H1 (cell line): Measurements from ENCODE around the gene SRRM4. TPM values are rescaled to one million over a fixed set of nuclear protein-coding genes. Genes with fewer than 3 reads are reported as not detected.

Experiments
- CTCF ChIA-PET: fragments of 300-600 bp; sonication (Branson Sonifier 250); formaldehyde crosslinking; loops from one replicate; lab custom pipeline; 2021; ENCODE audit not compliant: partially characterized antibody; lab: Charles Lee
- POLR2A ChIA-PET: fragments of 300-600 bp; sonication (Branson Sonifier 250); formaldehyde crosslinking; loops from one replicate; lab custom pipeline; 2021; ENCODE audit warnings: inconsistent platforms; ENCODE audit not compliant: partially characterized antibody; lab: Charles Lee
- DNase-seq, 2 experiments: peaks; one replicate each; pipeline versions ENCODE4 v3.0.0 to v3.0.0-alpha.2; 2010 to 2022; ENCODE audit warnings: low spot score in 2 of 2, low read depth in 1 of 2, mixed read lengths in 1 of 2
- FAIRE-seq: peaks from 2 replicates; lab custom pipeline; 2011; peaks lifted over from hg19 to GRCh38; lab: Jason Lieb, UNC
- H2AFZ ChIP-seq: 2 replicates; pipeline ENCODE4 v1.8.1; 2012; ENCODE audit warnings: low read length, inconsistent platforms
- H2AK5ac ChIP-seq: 2 replicates; pipeline ENCODE4 v1.6.1; 2013; ENCODE audit warnings: low read depth, low read length
- H2BK120ac ChIP-seq: replicated peaks from 2 replicates; pipeline ENCODE3; 2013; ENCODE audit warnings: low read depth, low read length, inconsistent platforms
- H2BK12ac ChIP-seq: 2 replicates; pipeline ENCODE4 v1.6.1; 2013; ENCODE audit warnings: low read depth, low read length
- H2BK15ac ChIP-seq: 2 replicates; pipeline ENCODE4 v1.6.1; 2013; ENCODE audit warnings: low read length
- H2BK20ac ChIP-seq: 2 replicates; pipeline ENCODE4 v1.6.1; 2013; ENCODE audit warnings: low read length
- H2BK5ac ChIP-seq: 2 replicates; pipeline ENCODE4 v1.6.1; 2013; ENCODE audit warnings: low read depth, low read length
- H3K14ac ChIP-seq: 2 replicates; pipeline ENCODE4 v1.6.1; 2013; ENCODE audit warnings: inconsistent platforms; ENCODE audit not compliant: insufficient read length
- H3K18ac ChIP-seq: 2 replicates; pipeline ENCODE4 v1.6.1; 2013; ENCODE audit warnings: low read length; ENCODE audit errors: extremely low read depth
- H3K23ac ChIP-seq: 2 replicates; pipeline ENCODE4 v1.6.1; 2013; ENCODE audit warnings: inconsistent platforms; ENCODE audit not compliant: insufficient read length
- H3K23me2 ChIP-seq: 2 replicates; pipeline ENCODE4 v1.6.1; 2013; ENCODE audit warnings: low read depth, low read length
- H3K27ac ChIP-seq: 2 replicates; pipeline ENCODE4 v1.6.1; 2011; ENCODE audit warnings: low read depth, low read length, inconsistent platforms
- H3K27me3 ChIP-seq, 4 experiments: replicated peaks in 1 of 4; 1 replicate in 1 of 4; 2 replicates in 3 of 4; pipeline versions ENCODE4 v1.6.1 to v1.8.1; 2011 to 2013; ENCODE audit warnings: low read length in 3 of 4, mild to moderate bottlenecking in 3 of 4, inconsistent platforms in 2 of 4, mixed read lengths in 2 of 4, moderate library complexity in 1 of 4; ENCODE audit not compliant: control insufficient read depth in 3 of 4, insufficient read depth in 3 of 4; ENCODE audit errors: extremely low read depth in 1 of 4
- H3K36me3 ChIP-seq, 4 experiments: 2 replicates each; pipeline versions ENCODE4 v1.6.1 to v1.8.1; 2011 to 2013; ENCODE audit warnings: mild to moderate bottlenecking in 4 of 4, low read length in 3 of 4, moderate library complexity in 2 of 4, control low read depth in 1 of 4, inconsistent platforms in 1 of 4; ENCODE audit not compliant: insufficient read depth in 4 of 4, control insufficient read depth in 2 of 4
- H3K4ac ChIP-seq: replicated peaks from 2 replicates; pipeline ENCODE3; 2013; ENCODE audit warnings: low read length, low read depth, mixed read lengths, inconsistent platforms; ENCODE audit not compliant: insufficient read length
- H3K4me1 ChIP-seq, 4 experiments: replicated peaks in 1 of 4; 1 replicate in 1 of 4; 2 replicates in 3 of 4; pipeline versions ENCODE4 v1.6.1 to v1.8.1; 2011 to 2013; ENCODE audit warnings: low read length in 3 of 4, inconsistent platforms in 2 of 4, mixed read lengths in 1 of 4; ENCODE audit not compliant: insufficient read depth in 4 of 4, control insufficient read depth in 3 of 4
- H3K4me2 ChIP-seq, 2 experiments: 2 replicates each; pipeline versions ENCODE4 v1.6.1 to v1.8.1; 2011 to 2013; ENCODE audit warnings: low read depth in 2 of 2, low read length in 2 of 2, control low read depth in 1 of 2, inconsistent platforms in 1 of 2, mild to moderate bottlenecking in 1 of 2; ENCODE audit not compliant: insufficient read depth in 1 of 2
- H3K4me3 ChIP-seq, 4 experiments: fragments of 200-600, 300-600 bp in 1 of 4; sonication (generic), shearing (Covaris generic), sonication (Bioruptor Twin) in 1 of 4; 2 replicates each; pipeline versions ENCODE4 v1.5.1 to v1.8.1; 2011 to 2016; ENCODE audit warnings: low read length in 4 of 4, low read depth in 3 of 4, control low read depth in 2 of 4, inconsistent platforms in 2 of 4, mild to moderate bottlenecking in 2 of 4, mixed read lengths in 1 of 4, moderate library complexity in 1 of 4; ENCODE audit not compliant: insufficient read depth in 2 of 4; ENCODE audit errors: extremely low read depth in 1 of 4
- H3K56ac ChIP-seq: replicated peaks from 2 replicates; pipeline ENCODE3; 2013; ENCODE audit warnings: low read depth, mild to moderate bottlenecking, mixed read lengths, low read length, inconsistent platforms; ENCODE audit not compliant: insufficient read length
- H3K79me1 ChIP-seq: 2 replicates; pipeline ENCODE4 v1.6.1; 2013; ENCODE audit warnings: low read depth, low read length, control low read depth
- H3K79me2 ChIP-seq, 2 experiments: 2 replicates each; pipeline versions ENCODE4 v1.6.1 to v1.8.1; 2012 to 2013; ENCODE audit warnings: low read length in 2 of 2, mild to moderate bottlenecking in 2 of 2, inconsistent platforms in 1 of 2; ENCODE audit not compliant: insufficient read depth in 2 of 2, control insufficient read depth in 1 of 2
- H3K9ac ChIP-seq, 4 experiments: replicated peaks in 1 of 4; 1 replicate in 1 of 4; 2 replicates in 3 of 4; pipeline versions ENCODE4 v1.6.1 to v1.8.1; 2011 to 2013; ENCODE audit warnings: low read depth in 3 of 4, low read length in 3 of 4, control low read depth in 2 of 4, mild to moderate bottlenecking in 2 of 4, moderate library complexity in 2 of 4, inconsistent platforms in 1 of 4; ENCODE audit errors: extremely low read depth in 1 of 4
- H3K9me3 ChIP-seq, 2 experiments: 2 replicates each; pipeline versions ENCODE4 v1.6.1 to v1.8.1; 2012 to 2013; ENCODE audit warnings: mild to moderate bottlenecking in 2 of 2, moderate library complexity in 2 of 2, control low read depth in 1 of 2, inconsistent platforms in 1 of 2, low read depth in 1 of 2, low read length in 1 of 2, mixed read lengths in 1 of 2; ENCODE audit not compliant: insufficient read depth in 2 of 2
- H4K20me1 ChIP-seq, 2 experiments: replicated peaks in 1 of 2; 2 replicates each; pipeline versions ENCODE3 to v1.8.1; 2011 to 2013; ENCODE audit warnings: inconsistent platforms in 2 of 2, low read length in 2 of 2, mild to moderate bottlenecking in 1 of 2; ENCODE audit not compliant: insufficient read depth in 2 of 2, control insufficient read depth in 1 of 2
- H4K5ac ChIP-seq: 2 replicates; pipeline ENCODE4 v1.6.1; 2013; ENCODE audit warnings: low read length, low read depth, mixed read lengths, inconsistent platforms; ENCODE audit not compliant: insufficient read length
- H4K8ac ChIP-seq: 2 replicates; pipeline ENCODE4 v1.8.0; 2013; ENCODE audit warnings: mild to moderate bottlenecking, moderate library complexity, low read length, inconsistent platforms; ENCODE audit not compliant: insufficient read depth; ENCODE audit errors: extremely low read depth
- H4K91ac ChIP-seq: replicated peaks from 2 replicates; pipeline ENCODE3; 2013; ENCODE audit warnings: low read length, mixed read lengths, inconsistent platforms; ENCODE audit not compliant: insufficient read length
- ASH2L ChIP-seq: fragments of 200-600, 300-600 bp; sonication (generic); IDR thresholded peaks from one replicate; pipeline ENCODE4 v1.7.1; 2017; ENCODE audit warnings: low read length
- BACH1 ChIP-seq: IDR thresholded peaks from 2 replicates; pipeline ENCODE4 v1.6.1; 2012; ENCODE audit warnings: low read length, improper control_type of control experiment
- CTBP2 ChIP-seq: IDR thresholded peaks from 2 replicates; pipeline ENCODE4 v1.7.0; 2011; ENCODE audit warnings: borderline replicate concordance, mild to moderate bottlenecking, moderate library complexity, mixed read lengths, low read length; ENCODE audit not compliant: insufficient read depth, insufficient read length
- E2F6 ChIP-seq: IDR thresholded peaks from 2 replicates; pipeline ENCODE4 v1.6.1; 2012; ENCODE audit warnings: inconsistent platforms
- EGR1 ChIP-seq: IDR thresholded peaks from 2 replicates; pipeline ENCODE4 v1.6.1; 2011; ENCODE audit warnings: low read depth, low read length, borderline replicate concordance
- HDAC2 ChIP-seq, 2 experiments: fragments of 300-600 bp in 1 of 2; sonication (generic) in 1 of 2; IDR thresholded peaks; 2 replicates each; pipeline ENCODE4 v1.6.1; 2011 to 2012; ENCODE audit warnings: low read depth in 2 of 2, low read length in 2 of 2, mild to moderate bottlenecking in 2 of 2, moderate library complexity in 2 of 2, borderline replicate concordance in 1 of 2, inconsistent platforms in 1 of 2
- NRF1 ChIP-seq: IDR thresholded peaks from 2 replicates; pipeline ENCODE4 v1.6.1; 2011; ENCODE audit warnings: mild to moderate bottlenecking, low read depth, low read length, improper control_type of control experiment
- RXRA ChIP-seq: IDR thresholded peaks from 2 replicates; pipeline ENCODE4 v1.6.1; 2011; ENCODE audit warnings: low read depth, mild to moderate bottlenecking, low read length, moderate library complexity; ENCODE audit not compliant: insufficient read depth
- SIN3A ChIP-seq, 2 experiments: IDR thresholded peaks in 1 of 2; conservative IDR thresholded peaks in 1 of 2; 2 replicates each; pipeline ENCODE4 v1.6.1; 2011 to 2012; ENCODE audit warnings: low read length in 2 of 2, improper control_type of control experiment in 1 of 2, low read depth in 1 of 2, mild to moderate bottlenecking in 1 of 2
- SIX5 ChIP-seq: IDR thresholded peaks from 2 replicates; pipeline ENCODE4 v1.6.1; 2011; ENCODE audit warnings: mild to moderate bottlenecking, low read depth, low read length
- SRF ChIP-seq: IDR thresholded peaks from 2 replicates; pipeline ENCODE4 v1.6.1; 2011; ENCODE audit warnings: mild to moderate bottlenecking, low read depth, low read length, moderate library complexity
- TAF7 ChIP-seq: optimal IDR thresholded peaks from 2 replicates; pipeline ENCODE3; 2011; ENCODE audit warnings: low read depth, mild to moderate bottlenecking, inconsistent platforms, low read length, moderate library complexity, borderline replicate concordance
- WGBS, 2 experiments: shearing (Covaris generic) in 1 of 2; methylation state at CpG; one replicate each; pipeline versions ENCODE4 v1.1.6 to v1.1.7; 2013 to 2015; ENCODE audit warnings: low lambda C conversion rate in 2 of 2, mixed read lengths in 2 of 2, inconsistent platforms in 1 of 2, low coverage in 1 of 2, missing lambda C conversion rate in 1 of 2; ENCODE audit not compliant: insufficient replicate concordance in 2 of 2, insufficient coverage in 1 of 2, insufficient read length in 1 of 2; ENCODE audit errors: extremely low coverage in 1 of 2, missing lambda C conversion rate in 1 of 2; 5-methylcytosine and 5-hydroxymethylcytosine counted together
- polyA plus RNA-seq, 7 experiments: library from polyadenylated mRNA; depleted of rRNA in 3 of 7; stranded (reverse) in 5 of 7; unstranded in 2 of 7; fragments of >200 nt in 5 of 7; fragments of 200-250 nt in 2 of 7; gene quantifications; 1 replicate in 5 of 7; 2 replicates in 1 of 7; 4 replicates in 1 of 7; pipeline versions ENCODE4 v1.2.1 to v1.2.3, GENCODE V29; 2011 to 2013; ENCODE audit warnings: missing spikeins in 2 of 7, mixed read lengths in 2 of 7
- total RNA-seq: library from RNA; stranded (reverse); fragmentation: NEBNext Ultra II Directional; extraction: Animal tissue kit (Norgen Biotek cat#: 25700); gene quantifications from 2 replicates; pipeline ENCODE4 v1.2.1, GENCODE V29; 2021

Gene SRRM4
- total and polyA plus RNA-seq, 2 of the 8 experiments (the other 6 are each of a cell fraction or from before 2014, with no cell fraction given), result 0.53 to 1.1 TPM

- POLR2A ChIA-PET, result interaction anchor here (0.6 to 2.6 kb wide), 3 partner anchors 9 to 54 kb away, joined by 3 to 9 read pairs (median 4); no protein-coding TSS in a partner anchor
- WGBS, 2 experiments, result 92% methylated on average over 2 of the region's 2 CpGs; no CpG with 5 or more reads in 1 of the 2 experiments
- no peak overlapping the region for H3K56ac ChIP-seq
- no peak for FAIRE-seq
- no peak overlapping the region for H3K9ac ChIP-seq
- peaks cover 6 to 25% (median 20%) of the 10 kb centered on the region in 4 experiments; a peak in 6 of 7 replicates for H3K4me1 ChIP-seq
- H3K36me3 ChIP-seq, result no peaks in the 10 kb centered on the region
- no peak overlapping the region for H3K23ac ChIP-seq
- H2AFZ ChIP-seq, result no peak overlapping the region
- no peak overlapping the region for H3K18ac ChIP-seq
- no peak for DNase-seq
- H2BK120ac ChIP-seq, result no peak overlapping the region
- H2BK15ac ChIP-seq, result no peak overlapping the region; the same call in 1 of the 2 replicates
- no peaks in the 10 kb centered on the region for H3K23me2 ChIP-seq
- no peaks in the 10 kb centered on the region for H4K20me1 ChIP-seq
- H2BK12ac ChIP-seq, result peak overlapping the region; percentile 35; the same call in 1 of the 2 replicates
- H3K4ac ChIP-seq, result no peak overlapping the region
- H3K79me1 ChIP-seq, result no peaks in the 10 kb centered on the region
- no peaks in the 10 kb centered on the region for H3K27me3 ChIP-seq
- peak overlapping the region; percentile 40; the same call in 1 of the 2 replicates for H2BK20ac ChIP-seq
- H3K9me3 ChIP-seq, result no peaks in the 10 kb centered on the region
- H4K91ac ChIP-seq, result peak overlapping the region; percentile 20
- no peaks in the 10 kb centered on the region for H3K79me2 ChIP-seq
- no peak overlapping the region for H3K4me2 ChIP-seq
- no peak overlapping the region for H2AK5ac ChIP-seq
- H3K14ac ChIP-seq, result no peak overlapping the region
- no peak overlapping the region for H4K5ac ChIP-seq
- no peak overlapping the region for H4K8ac ChIP-seq
- TF ChIP-seq SIX5, result no peak
- TF ChIP-seq E2F6, result no peak
- TF ChIP-seq CTBP2, result no peak
- TF ChIP-seq SIN3A (conservative IDR thresholded peaks at IDR 0.05 in 1 of 2, IDR thresholded peaks at IDR 0.05 in 1 of 2; ENCODE audit: low read depth in 1 of 2, low read length in 2 of 2), result no peak
- no peak for TF ChIP-seq HDAC2 (IDR thresholded peaks at IDR 0.05; ENCODE audit: borderline replicate concordance in 1 of 2, low read depth in 2 of 2, low read length in 2 of 2)
- TF ChIP-seq ASH2L, result no peak
- no peak for TF ChIP-seq EGR1
- TF ChIP-seq SRF, result no peak
- TF ChIP-seq BACH1, result no peak
- TF ChIP-seq TAF7, result no peak
- no peak for TF ChIP-seq NRF1
- no peak for TF ChIP-seq RXRA
- TF ChIP-seq, all 59 proteins: peak for 0
- H3K4me3 ChIP-seq, result no peak overlapping the region
- no peak overlapping the region for H3K27ac ChIP-seq
- CTCF ChIA-PET, result interaction anchor here (1.0 to 1.2 kb wide), 3 partner anchors 28 to 206 kb away, joined by 3 to 4 read pairs (median 3); no protein-coding TSS in a partner anchor
- H2BK5ac ChIP-seq, result no peak overlapping the region
Observed at GRCh38 chr12:119207063-119207560, 225.8 kb downstream of the SRRM4 start.
